OCI-LY1 (cell line): Measurements from ENCODE around the gene PIAS1.

Source experiments
- CTCF ChIP-seq: fragments of 200-600 bp; sonication (generic), shearing (Covaris generic); IDR thresholded peaks from 2 replicates; pipeline ENCODE4 v1.5.1; 2017; ENCODE audit warnings: mild to moderate bottlenecking, antibody characterized with exemption, low read length, moderate library complexity, mixed read lengths
- EZH2 ChIP-seq: fragments of 200-600 bp; sonication (generic), shearing (Covaris generic); IDR thresholded peaks from 2 replicates; pipeline ENCODE4 v1.8.0; 2017; ENCODE audit warnings: borderline replicate concordance, mixed run types, mild to moderate bottlenecking, antibody characterized with exemption, low read length, moderate library complexity, mixed read lengths

GRCh38 chr15:68107142-68107541, 53.0 kb downstream of the PIAS1 start:
- TF ChIP-seq CTCF (no peak), EZH2 (no peak)
